ENCODE results near the gene SERPINB4. TPM values are rescaled to one million over a fixed set of nuclear protein-coding genes. Genes with fewer than 3 reads are reported as not detected.
"Not testable (repeated sequence)": the region's sequence is repeated elsewhere in the genome, so short reads cannot be mapped to it uniquely, and the experiment has no call there.

The SERPINB4 gene
- total RNA-seq, 1 donor, result not detected

GRCh38 chr18:63646936-63647335 lies 2.9 kb upstream of the SERPINB4 start:
- no peak overlapping the region for H3K4me3 ChIP-seq (ENCODE audit: low read depth, low read length)
- no peak for TF ChIP-seq CTCF (IDR thresholded peaks at IDR 0.05; ENCODE audit: insufficient read depth, low read depth, low read length)
- DNase-seq (ENCODE audit: low read depth), result no peak

GRCh38 chr18:63644694-63645093 lies 638 bp upstream of the SERPINB4 start:
- not testable (repeated sequence) for H3K4me3 ChIP-seq (ENCODE audit: low read depth, low read length); DNase-seq (ENCODE audit: low read depth)

GRCh38 chr18:63642668-63643356 lies 1.2 kb downstream of the SERPINB4 start:
- DNase-seq (ENCODE audit: low read depth); H3K4me3 ChIP-seq (ENCODE audit: low read depth, low read length): not testable (repeated sequence)

- not testable (repeated sequence) for H3K4me3 ChIP-seq (ENCODE audit: low read depth, low read length); DNase-seq (ENCODE audit: low read depth)
Measured at GRCh38 chr18:63641157-63641680, 2.8 kb downstream of the SERPINB4 start.

GRCh38 chr18:63637703-63638102 lies 6.4 kb downstream of the SERPINB4 start:
- no peak for TF ChIP-seq CTCF (IDR thresholded peaks at IDR 0.05; ENCODE audit: insufficient read depth, low read depth, low read length)
- no peak for DNase-seq (ENCODE audit: low read depth)
- no peak overlapping the region for H3K4me3 ChIP-seq (ENCODE audit: low read depth, low read length)

GRCh38 chr18:63627819-63628218 lies 16.2 kb downstream of the SERPINB4 start:
- H3K4me3 ChIP-seq (ENCODE audit: low read depth, low read length), result no peak overlapping the region
- no peak for DNase-seq (ENCODE audit: low read depth)
- no peak for TF ChIP-seq CTCF (IDR thresholded peaks at IDR 0.05; ENCODE audit: insufficient read depth, low read depth, low read length)

- TF ChIP-seq CTCF (IDR thresholded peaks at IDR 0.05; ENCODE audit: insufficient read depth, low read depth, low read length), result no peak
- H3K4me3 ChIP-seq (ENCODE audit: low read depth, low read length), result no peak overlapping the region
- no peak for DNase-seq (ENCODE audit: low read depth)
Measured at GRCh38 chr18:63626431-63626830, 17.6 kb downstream of the SERPINB4 start.

- no peak for TF ChIP-seq CTCF (IDR thresholded peaks at IDR 0.05; ENCODE audit: insufficient read depth, low read depth, low read length)
- no peak overlapping the region for H3K4me3 ChIP-seq (ENCODE audit: low read depth, low read length)
- DNase-seq (ENCODE audit: low read depth), result no peak
Measured at GRCh38 chr18:63624863-63625262, 19.2 kb downstream of the SERPINB4 start.

Measured in fibroblast of villous mesenchyme (primary cell).